ENCODE results near the gene ABL1. TPM values are rescaled to one million over a fixed set of nuclear protein-coding genes. Genes with fewer than 3 reads are reported as not detected.

The ABL1 gene
- total RNA-seq, 1 experiment from 2014 or later, result 78.6 TPM

GRCh38 chr9:130881516-130881915 is 46.5 kb downstream of the ABL1 start:
- no peak for DNase-seq (ENCODE audit: low spot score)
- Histone ChIP-seq H3K9me3 (ENCODE audit: low read depth, low read length, poor library complexity, severe bottlenecking) (no peaks in the 10 kb centered on the region), H3K36me3 (ENCODE audit: insufficient read depth, low read length, poor library complexity, severe bottlenecking) (peaks cover 76% of the 10 kb centered on the region), H3K4me1 (ENCODE audit: insufficient read depth, low read length, poor library complexity, severe bottlenecking) (no peaks in the 10 kb centered on the region), H3K27me3 (replicated peaks; ENCODE audit: insufficient read depth, low read depth, low read length, poor library complexity) (no peaks in the 10 kb centered on the region), H3K27ac (ENCODE audit: low read depth, low read length, poor library complexity, severe bottlenecking) (no peak overlapping the region), H3K4me3 (ENCODE audit: low read depth, low read length, poor library complexity, severe bottlenecking) (no peak overlapping the region)
- no peak for TF ChIP-seq CTCF (conservative IDR thresholded peaks at IDR 0.05; ENCODE audit: low read depth, low read length)
- TF ChIP-seq EZH2 (IDR thresholded peaks at IDR 0.05; ENCODE audit: borderline replicate concordance, low read depth, low read length, poor library complexity, severe bottlenecking), result no peak
- ChIA-PET CTCF (interaction anchor here (0.5 kb wide), 1 partner anchor 172 kb away, joined by 4 read pairs; no protein-coding TSS in a partner anchor), POLR2A (ENCODE audit: low non-redundant PET) (no interaction called here)
- no TSS peak for BruUV-seq (replicated peaks)
- intact Hi-C loops (cut with micrococcal nuclease; ENCODE audit: unreplicated experiment), result no loop called here

- no TSS peak for BruUV-seq (replicated peaks)
- ChIA-PET POLR2A (ENCODE audit: low non-redundant PET) (no interaction called here), CTCF (interaction anchor here (0.8 kb wide), 1 partner anchor 172 kb away, joined by 5 read pairs; no protein-coding TSS in a partner anchor)
- no peaks in the 10 kb centered on the region for H3K27me3 ChIP-seq (replicated peaks; ENCODE audit: insufficient read depth, low read depth, low read length, poor library complexity)
- DNase-seq (ENCODE audit: low spot score), result no peak
- intact Hi-C loops (cut with micrococcal nuclease; ENCODE audit: unreplicated experiment), result no loop called here
- TF ChIP-seq CTCF (conservative IDR thresholded peaks at IDR 0.05; ENCODE audit: low read depth, low read length) (no peak), EZH2 (IDR thresholded peaks at IDR 0.05; ENCODE audit: borderline replicate concordance, low read depth, low read length, poor library complexity, severe bottlenecking) (no peak)
- H3K4me1 ChIP-seq (ENCODE audit: insufficient read depth, low read length, poor library complexity, severe bottlenecking), result no peaks in the 10 kb centered on the region
- H3K36me3 ChIP-seq (ENCODE audit: insufficient read depth, low read length, poor library complexity, severe bottlenecking), result peaks cover 88% of the 10 kb centered on the region
- no peak overlapping the region for H3K4me3 ChIP-seq (ENCODE audit: low read depth, low read length, poor library complexity, severe bottlenecking)
- H3K27ac ChIP-seq (ENCODE audit: low read depth, low read length, poor library complexity, severe bottlenecking), result no peak overlapping the region
- no peaks in the 10 kb centered on the region for H3K9me3 ChIP-seq (ENCODE audit: low read depth, low read length, poor library complexity, severe bottlenecking)
Measured at GRCh38 chr9:130882696-130883225, 47.7 kb downstream of the ABL1 start.

GRCh38 chr9:130883479-130883878 is 48.4 kb downstream of the ABL1 start:
- Histone ChIP-seq H3K4me3 (ENCODE audit: low read depth, low read length, poor library complexity, severe bottlenecking) (no peak overlapping the region), H3K36me3 (ENCODE audit: insufficient read depth, low read length, poor library complexity, severe bottlenecking) (peaks cover 91% of the 10 kb centered on the region), H3K4me1 (ENCODE audit: insufficient read depth, low read length, poor library complexity, severe bottlenecking) (no peaks in the 10 kb centered on the region), H3K27ac (ENCODE audit: low read depth, low read length, poor library complexity, severe bottlenecking) (no peak overlapping the region), H3K9me3 (ENCODE audit: low read depth, low read length, poor library complexity, severe bottlenecking) (no peaks in the 10 kb centered on the region), H3K27me3 (replicated peaks; ENCODE audit: insufficient read depth, low read depth, low read length, poor library complexity) (no peaks in the 10 kb centered on the region)
- DNase-seq (ENCODE audit: low spot score), result no peak
- ChIA-PET CTCF (interaction anchor here (0.8 kb wide), 1 partner anchor 173 kb away, joined by 5 read pairs; no protein-coding TSS in a partner anchor), POLR2A (ENCODE audit: low non-redundant PET) (no interaction called here)
- intact Hi-C loops (cut with micrococcal nuclease; ENCODE audit: unreplicated experiment), result no loop called here
- BruUV-seq (replicated peaks), result no TSS peak
- TF ChIP-seq CTCF (conservative IDR thresholded peaks at IDR 0.05; ENCODE audit: low read depth, low read length), result no peak
- no peak for TF ChIP-seq EZH2 (IDR thresholded peaks at IDR 0.05; ENCODE audit: borderline replicate concordance, low read depth, low read length, poor library complexity, severe bottlenecking)

Measured in A673 (cell line).